NCI-H2196 treated with DMSO at 0.1 percent for 48 hours (cell line): ENCODE results near the gene RSBN1.

Source experiments
- DNase-seq: peaks from one replicate; lab custom pipeline; 2025; ENCODE audit not compliant: unreplicated experiment; lab: John Stamatoyannopoulos, UW

RSBN1 gene

DNA sequence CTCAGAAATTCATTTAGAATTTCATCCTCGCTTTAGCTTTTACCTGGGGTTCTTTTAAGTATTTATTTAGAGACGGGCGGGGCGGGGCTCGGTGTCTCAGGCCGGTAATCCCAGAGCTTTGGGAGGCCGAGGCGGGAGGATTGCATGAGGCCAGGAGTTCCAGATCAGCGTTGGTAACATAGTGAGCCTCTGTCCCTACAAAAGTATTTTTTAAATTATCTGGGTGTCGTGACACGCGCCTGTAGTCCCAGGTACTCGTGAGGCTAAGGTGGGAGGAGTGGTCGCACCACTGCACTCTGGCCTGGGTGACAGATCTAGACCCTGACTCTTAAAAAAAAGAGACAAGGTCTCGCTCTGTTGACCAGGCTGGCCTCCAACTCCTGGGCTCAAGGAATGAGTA is 942 bp upstream of the RSBN1 start:
- DNase-seq = no peak

DNA sequence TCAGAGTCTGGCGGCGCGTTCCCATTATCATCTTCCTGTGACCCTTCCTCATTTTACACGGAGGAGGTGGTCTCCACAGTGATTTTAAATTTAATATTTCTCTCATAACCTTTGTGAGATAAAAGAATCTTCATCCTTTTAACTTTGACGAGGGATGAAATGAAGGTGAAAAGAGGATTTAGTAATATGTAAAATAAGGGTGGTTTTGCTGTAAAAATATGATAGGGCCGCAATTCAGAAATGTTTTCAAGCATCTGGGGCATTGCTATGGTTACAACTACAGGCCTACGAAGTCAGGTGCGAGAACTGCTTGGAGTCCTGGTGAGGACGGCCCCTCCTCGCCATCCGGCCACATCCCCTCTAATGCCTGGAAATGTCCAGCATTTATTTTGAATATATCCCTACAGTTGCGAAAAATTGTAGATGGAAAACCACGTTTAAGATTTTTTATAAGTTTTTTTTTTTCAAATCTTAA is 422 bp upstream of the RSBN1 start:
- DNase-seq = peak; percentile 23

DNA sequence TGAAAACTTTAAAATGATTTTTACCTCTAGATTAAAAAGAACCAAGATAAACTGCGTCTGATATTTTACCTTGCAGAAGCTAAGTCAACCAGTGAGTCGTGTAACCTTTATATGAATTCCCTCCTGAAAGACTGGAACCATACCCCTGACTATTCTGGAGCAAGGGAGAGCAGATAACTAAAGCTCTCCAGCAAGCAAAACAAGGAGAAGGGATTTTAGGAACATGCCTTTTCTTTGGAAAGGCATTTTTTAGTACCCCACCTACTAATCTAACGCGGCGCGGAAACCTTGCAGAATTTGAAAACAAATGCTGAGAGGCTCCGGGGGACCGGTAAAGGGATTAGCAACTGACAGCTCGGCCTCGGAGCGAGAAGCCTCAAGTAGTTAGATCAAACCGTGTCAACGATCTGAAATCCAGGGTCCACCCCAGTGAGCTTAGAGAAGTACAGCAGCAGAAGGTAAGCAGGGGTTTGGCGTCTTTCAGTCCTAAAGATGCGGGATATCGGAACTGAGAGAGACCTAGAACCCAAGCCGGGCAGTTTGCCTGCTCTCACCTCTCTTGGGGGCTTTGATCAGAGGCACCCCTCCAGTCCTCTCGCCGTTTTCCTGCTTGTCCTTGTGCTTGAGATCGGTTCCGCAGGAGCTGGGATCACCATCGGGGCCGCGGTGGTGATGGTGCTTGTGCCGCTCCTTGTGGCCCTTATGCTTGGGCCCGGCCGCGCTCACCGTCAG is 954 bp downstream of the RSBN1 start:
- DNase-seq = no peak

GRCh38 chr1:113809670-113810602 is 2.3 kb downstream of the RSBN1 start:
- DNase-seq = no peak

DNA sequence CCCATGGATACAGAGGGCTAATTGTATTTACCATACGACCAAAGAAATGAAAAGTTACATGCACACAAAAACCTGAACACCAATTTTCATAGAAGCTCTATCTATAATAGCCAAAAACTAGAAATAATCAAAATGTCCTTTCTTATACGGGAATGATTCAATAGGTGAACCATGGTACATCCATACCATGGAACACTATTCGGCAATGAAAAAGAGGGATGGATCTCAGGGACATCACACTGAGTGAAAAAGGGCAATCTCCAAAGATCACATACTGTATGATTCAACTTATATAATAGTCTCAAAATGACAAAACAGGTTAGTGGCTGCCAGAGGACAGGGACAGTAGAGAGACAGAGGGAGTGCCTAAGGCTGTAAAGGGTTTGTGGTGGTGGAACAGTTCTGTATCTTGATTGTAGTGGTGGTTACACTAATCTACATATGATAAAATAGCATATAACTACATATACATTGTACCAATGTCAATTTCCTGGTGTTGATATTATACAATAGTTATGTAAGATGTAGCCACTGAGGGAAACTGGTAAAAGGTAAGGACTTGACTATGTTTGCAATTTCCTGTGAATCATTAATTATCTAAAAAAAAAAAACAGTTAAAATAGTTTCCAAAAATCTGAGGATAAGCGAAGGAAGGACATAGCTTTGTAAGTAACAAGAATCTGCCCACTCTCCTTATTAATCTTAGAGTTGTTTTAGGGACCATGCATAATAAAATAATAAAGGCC is 3.7 kb downstream of the RSBN1 start:
- DNase-seq = no peak

DNA sequence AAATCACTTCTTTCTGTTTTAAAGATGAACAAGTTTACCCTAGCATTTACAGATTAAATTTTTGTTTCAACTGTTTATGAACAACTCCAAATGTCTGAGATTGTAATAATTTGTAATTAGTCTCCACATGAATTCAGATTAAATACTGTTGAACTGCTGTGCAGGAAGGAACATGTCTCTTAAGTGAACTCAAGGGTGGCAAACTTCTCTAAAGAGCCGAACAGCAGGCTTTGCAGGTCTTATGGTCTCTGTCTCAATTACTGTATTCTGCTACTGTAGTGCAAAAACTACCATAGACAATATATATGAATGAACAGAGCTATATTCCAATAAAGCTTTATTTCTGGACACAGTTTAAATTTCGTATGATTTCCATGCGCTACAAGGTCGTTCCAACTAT is 6.6 kb downstream of the RSBN1 start:
- no peak for DNase-seq

DNA sequence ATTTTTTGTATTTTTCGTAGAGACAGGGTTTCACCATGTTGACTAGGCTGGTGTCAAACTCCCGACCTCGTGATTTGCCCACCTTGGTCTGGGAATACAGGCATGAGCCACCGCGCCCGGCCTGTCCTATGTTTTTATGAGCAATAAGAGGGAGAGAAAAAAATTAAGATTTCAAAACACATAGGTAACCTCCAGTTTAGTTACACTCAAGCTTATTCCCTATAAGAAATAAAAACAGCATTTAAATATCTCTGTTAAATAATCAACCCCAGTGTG is 7.1 kb downstream of the RSBN1 start:
- DNase-seq = no peak

DNA sequence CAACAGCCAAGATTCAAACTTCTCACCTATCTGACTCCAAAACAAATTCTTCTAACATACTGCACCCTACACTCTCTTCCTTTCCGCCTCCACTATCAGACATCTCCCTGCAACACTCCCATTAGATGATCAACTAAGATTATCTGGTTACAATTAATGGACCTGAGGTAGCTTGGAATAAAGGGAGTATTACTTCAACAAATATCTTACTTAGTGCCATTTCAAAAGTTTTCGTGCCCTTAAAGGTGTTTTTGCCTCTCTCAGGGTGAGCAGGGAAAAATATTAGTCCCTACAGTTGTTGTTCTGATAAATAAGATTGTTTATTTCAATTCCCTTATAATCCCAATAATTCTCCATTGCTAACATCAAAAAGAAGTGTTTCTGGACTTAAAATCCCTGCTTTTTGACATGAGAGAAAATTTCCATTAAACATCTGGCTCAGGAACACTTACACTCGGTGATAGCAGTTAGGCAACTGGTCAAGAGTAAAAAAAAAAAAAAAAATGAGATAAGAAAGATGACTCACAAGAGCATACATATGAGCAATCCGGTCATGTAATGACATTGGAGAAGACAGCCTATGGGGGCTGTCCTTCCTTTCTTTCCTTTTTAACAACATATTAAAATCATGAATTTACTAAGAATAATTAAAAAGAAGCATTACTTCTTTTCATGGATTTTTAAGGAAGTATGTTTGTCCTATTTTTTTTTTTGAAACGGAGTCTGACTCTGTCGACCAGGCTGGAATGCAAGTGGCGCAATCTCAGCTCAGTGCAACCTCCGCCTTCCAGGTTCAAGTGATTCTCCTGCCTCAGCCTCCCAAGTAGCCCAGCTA is 7.6 kb downstream of the RSBN1 start:
- DNase-seq = no peak

GRCh38 chr1:113802367-113803007 is 9.8 kb downstream of the RSBN1 start:
- no peak for DNase-seq

GRCh38 chr1:113800487-113800886 is 11.8 kb downstream of the RSBN1 start:
- DNase-seq = no peak

- DNase-seq = no peak
These were observed 14.8 kb downstream of the RSBN1 start for GRCh38 chr1:113797472-113797871.

- no peak for DNase-seq
These were observed 18.1 kb downstream of the RSBN1 start for GRCh38 chr1:113793878-113794834.

DNA sequence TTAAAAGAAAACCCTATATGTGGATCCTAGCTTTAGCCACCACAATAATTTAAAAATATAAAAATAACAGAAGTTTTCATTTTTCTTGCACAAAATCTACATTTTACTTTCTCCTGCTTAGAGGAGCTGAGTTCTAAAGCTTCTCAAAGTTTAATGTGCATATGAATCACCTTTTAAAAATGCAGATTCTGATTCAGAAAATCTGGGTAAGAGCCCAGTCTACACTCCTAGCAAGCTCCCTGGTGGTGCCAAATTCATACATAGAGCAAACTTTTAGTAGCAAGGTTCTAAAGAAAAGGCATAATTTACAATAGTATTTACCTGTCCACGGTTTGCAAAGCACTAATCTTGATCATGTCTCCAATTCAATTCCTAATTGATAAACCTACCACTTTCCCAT is 19.3 kb downstream of the RSBN1 start:
- DNase-seq = no peak

DNA sequence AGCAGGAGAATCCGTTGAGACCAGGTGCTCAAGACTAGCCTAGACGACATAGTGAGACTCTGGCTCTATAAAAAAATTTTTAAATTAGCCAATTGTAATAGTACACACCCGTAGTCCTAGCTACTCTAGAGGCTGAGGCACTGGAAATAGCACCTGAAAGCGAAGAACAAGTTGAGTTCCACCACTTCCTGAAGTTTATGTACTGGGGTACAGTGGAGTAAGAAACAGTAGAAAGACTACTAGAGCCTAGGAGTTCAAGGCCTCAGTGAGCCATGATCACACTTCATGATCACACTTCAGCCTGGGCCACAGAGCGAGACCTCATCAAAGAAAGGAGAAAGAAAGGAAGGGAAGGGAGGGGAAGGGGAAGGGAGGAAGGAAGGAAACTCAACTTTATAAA is 19.8 kb downstream of the RSBN1 start:
- no peak for DNase-seq

GRCh38 chr1:113788802-113789201 is 23.5 kb downstream of the RSBN1 start:
- DNase-seq = no peak

DNA sequence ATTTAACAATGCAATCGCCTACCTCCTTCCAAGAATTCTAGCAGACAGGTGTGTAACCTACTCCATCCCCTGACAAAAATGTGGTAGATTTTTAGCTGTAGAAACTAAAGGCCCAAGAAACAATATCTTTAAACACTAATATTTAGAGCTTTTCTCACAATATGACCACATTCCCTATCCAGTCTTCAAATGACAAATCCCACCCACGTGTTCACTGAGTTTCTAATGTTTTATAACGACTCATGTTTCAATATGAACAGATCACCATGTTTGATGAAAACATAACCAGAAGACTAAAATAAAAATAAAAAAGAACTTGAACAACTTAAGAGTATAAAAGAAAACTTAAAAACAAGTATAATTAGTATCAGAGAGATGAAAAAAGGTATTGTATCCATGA is 24.6 kb downstream of the RSBN1 start:
- DNase-seq = no peak

GRCh38 chr1:113786069-113786468 is 26.2 kb downstream of the RSBN1 start:
- no peak for DNase-seq

DNA sequence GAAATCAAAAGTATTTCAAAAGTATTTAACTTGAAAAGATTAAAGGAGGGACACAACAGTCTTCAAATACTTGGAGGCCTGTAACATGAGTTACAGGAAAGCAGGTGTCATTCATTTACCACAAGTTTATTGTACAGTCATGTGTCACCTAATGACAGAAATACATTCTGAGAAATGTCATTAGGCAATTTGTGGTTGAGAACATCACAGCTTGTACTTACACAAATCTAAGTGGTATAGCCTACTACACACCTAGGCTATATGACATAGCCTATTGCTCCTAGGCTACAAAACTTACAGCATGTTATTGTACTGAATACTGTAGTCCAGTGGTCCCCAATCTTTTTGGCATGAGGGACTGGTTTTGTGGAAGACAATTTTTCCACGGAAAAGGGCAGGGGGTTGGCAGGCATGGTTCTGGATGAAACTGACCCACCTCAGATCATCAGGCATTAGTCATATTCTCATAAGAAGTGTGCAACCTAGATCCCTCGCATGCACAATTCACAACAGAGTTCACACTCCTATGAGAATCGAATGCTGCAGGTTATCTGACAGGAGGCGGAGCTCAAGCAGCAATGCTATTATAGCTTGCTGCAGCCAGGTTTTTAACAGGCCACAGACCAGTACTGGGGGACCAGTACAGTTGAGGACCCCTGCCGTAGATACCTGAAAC is 28.0 kb downstream of the RSBN1 start:
- no peak for DNase-seq
